ENCODE measurements around the gene OR2B2.

Gene OR2B2

DNA sequence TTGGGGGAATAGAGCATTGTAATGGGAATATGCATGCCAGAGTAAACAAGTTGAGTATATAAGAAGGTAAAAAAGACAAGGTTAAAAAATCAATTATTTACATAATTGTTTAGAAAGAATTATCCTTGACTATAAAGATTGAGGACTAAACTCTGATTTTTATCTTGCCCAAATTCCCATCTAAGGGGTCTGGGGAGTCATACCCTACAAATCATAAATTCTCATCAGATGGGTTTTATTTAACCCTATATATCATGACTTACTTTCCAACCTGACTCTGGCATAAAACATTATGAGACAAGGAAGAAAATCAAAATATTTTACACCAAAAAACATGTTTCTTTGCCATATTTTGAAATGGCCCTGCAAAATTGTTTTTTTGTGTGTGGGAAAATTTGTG, 12.7 kb downstream of the OR2B2 start:
- no peak overlapping the region for H3K4me3 ChIP-seq (replicated peaks in 1 of 2; ENCODE audit: low read depth in 2 of 2, low read length in 2 of 2)
- TF ChIP-seq, protein P1, sequence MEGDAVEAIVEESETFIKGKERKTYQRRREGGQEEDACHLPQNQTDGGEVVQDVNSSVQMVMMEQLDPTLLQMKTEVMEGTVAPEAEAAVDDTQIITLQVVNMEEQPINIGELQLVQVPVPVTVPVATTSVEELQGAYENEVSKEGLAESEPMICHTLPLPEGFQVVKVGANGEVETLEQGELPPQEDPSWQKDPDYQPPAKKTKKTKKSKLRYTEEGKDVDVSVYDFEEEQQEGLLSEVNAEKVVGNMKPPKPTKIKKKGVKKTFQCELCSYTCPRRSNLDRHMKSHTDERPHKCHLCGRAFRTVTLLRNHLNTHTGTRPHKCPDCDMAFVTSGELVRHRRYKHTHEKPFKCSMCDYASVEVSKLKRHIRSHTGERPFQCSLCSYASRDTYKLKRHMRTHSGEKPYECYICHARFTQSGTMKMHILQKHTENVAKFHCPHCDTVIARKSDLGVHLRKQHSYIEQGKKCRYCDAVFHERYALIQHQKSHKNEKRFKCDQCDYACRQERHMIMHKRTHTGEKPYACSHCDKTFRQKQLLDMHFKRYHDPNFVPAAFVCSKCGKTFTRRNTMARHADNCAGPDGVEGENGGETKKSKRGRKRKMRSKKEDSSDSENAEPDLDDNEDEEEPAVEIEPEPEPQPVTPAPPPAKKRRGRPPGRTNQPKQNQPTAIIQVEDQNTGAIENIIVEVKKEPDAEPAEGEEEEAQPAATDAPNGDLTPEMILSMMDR (IDR thresholded peaks at IDR 0.05; ENCODE audit: low read depth, low read length), result no peak
- DNase-seq (ENCODE audit: low read depth in 2 of 2), result no peak

DNA sequence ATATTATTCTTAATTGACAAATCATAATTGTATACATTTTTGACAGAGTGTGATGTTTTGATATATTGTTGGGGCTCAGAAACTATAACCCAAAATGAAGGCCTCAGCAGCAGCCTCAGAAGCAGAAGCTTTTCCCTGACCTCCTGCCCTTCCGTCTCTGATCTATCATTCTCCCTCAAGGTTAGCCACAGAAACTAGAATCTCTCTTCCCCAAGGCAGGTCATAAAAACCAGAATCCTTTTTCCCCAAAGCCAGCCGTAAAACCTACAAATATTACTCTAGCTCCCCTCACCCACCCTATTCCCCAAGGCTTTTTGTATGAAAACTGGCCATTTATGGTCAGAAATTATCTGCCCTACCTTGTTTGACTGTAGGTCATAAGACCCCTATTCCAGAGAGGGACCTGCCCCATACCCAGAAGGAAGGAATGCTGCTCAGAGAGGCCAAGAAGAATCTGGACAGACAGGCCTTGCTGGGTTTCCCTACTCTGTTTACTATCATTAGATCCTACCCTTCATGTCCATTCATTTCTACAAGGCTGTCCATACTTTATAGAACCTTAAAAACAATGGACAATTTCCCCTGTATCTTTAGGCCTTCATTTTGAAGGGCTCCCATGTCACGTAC, 14.5 kb downstream of the OR2B2 start:
- no peak for DNase-seq (ENCODE audit: low read depth in 2 of 2)
- TF ChIP-seq, protein P1 (IDR thresholded peaks at IDR 0.05; ENCODE audit: low read depth, low read length), result no peak
- no peak overlapping the region for H3K4me3 ChIP-seq (replicated peaks in 1 of 2; ENCODE audit: low read depth in 2 of 2, low read length in 2 of 2)

DNA sequence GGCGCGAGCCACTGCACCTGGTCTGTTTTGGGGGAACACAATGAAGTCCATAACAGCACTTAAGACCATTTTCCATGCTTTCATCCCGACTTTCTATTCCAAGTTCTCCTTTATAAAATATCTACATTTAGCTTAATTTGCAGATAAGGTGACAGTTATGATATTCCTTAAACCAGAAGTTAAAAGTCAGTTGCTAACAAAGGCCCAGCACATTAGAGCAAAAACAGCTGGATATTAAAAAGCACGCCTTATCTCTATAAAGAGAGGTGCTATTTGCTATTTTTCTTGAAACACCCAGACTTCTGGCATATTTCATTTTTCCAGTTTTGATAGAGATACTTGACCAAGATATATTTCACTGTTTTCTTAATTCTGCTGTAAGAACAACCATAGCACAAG, 15.8 kb downstream of the OR2B2 start:
- DNase-seq (ENCODE audit: low read depth in 2 of 2), result no peak
- TF ChIP-seq, protein P1 (IDR thresholded peaks at IDR 0.05; ENCODE audit: low read depth, low read length), result no peak
- H3K4me3 ChIP-seq (replicated peaks in 1 of 2; ENCODE audit: low read depth in 2 of 2, low read length in 2 of 2), result no peak overlapping the region

DNA sequence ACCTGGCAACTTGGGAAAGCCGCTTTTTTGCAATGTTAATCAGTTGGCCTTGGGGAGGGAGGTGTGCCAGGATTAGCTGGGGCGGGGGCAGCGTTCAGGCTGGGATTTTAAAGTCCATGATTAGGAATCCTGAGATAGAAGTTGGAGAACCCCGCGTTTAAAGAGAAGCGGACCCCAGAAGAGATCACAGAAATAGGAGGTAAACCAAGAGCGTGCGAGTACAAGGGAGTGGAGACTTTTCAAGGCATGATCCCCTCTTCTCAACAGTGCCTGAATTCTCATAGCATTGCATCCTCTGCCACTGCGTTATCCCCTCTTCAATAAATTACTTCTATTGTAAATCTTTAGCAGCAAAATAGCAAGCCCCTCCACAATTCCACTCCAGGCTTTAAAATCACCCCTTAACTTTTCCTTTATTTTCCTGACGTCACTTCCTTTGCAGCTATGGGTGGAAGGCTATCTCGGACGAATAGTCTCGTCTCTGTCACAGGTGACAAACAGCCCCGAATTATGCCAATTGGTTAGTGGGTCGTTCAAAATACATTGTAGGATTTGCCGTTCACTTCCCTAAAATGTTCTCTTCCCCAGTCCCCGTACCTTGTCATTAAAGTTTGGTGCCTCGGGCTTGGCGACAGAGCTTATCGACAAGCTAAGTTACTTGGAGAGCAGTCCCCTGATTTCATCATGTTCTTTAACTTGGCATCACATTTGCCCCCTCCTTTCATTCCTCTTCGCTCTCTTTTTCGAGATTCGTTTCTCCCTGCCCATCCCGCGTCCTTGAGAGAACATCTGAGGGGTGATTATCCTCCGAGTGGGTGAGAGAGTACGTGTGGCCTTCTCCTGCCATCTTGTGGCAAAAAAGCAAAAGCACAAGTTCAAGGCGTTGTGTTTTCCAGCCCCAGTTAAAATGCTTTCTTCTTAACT, 17.1 kb downstream of the OR2B2 start:
- H3K4me3 ChIP-seq (replicated peaks in 1 of 2; ENCODE audit: low read depth in 2 of 2, low read length in 2 of 2), result peak overlapping the region; percentile 78 to 81
- peak; percentile 92 to 93 for DNase-seq (ENCODE audit: low read depth in 2 of 2)
- TF ChIP-seq, protein P1 (IDR thresholded peaks at IDR 0.05; ENCODE audit: low read depth, low read length), result peak; percentile 83

- TF ChIP-seq, protein P1 (IDR thresholded peaks at IDR 0.05; ENCODE audit: low read depth, low read length), result no peak
- H3K4me3 ChIP-seq (replicated peaks in 1 of 2; ENCODE audit: low read depth in 2 of 2, low read length in 2 of 2), result peak overlapping the region; percentile 78 to 81
- peak; percentile 96 to 97 for DNase-seq (ENCODE audit: low read depth in 2 of 2)
Measured at GRCh38 chr6:27893836-27894807, 18.1 kb downstream of the OR2B2 start.

All from cardiac fibroblast (primary cell).